Activated CD4-positive, alpha-beta memory T cell treated with anti-CD3 and anti-CD28 coated beads for 36 hours (primary cell): ENCODE results near the gene TXNL1. TPM values are rescaled to one million over a fixed set of nuclear protein-coding genes. Genes with fewer than 3 reads are reported as not detected.
A peak's percentile ranks its signal among the peaks of the same experiment; 100 is the strongest.

Experiments
- CTCF ChIA-PET: fragments of 350-600 bp; sonication (Branson Sonifier 250); formaldehyde crosslinking; loops from one replicate; lab custom pipeline; 2021; ENCODE audit warnings: antibody characterized with exemption, inconsistent platforms; lab: Charles Lee
- POLR2A ChIA-PET: fragments of 350-600 bp; sonication (Branson Sonifier 250); formaldehyde crosslinking; loops from one replicate; lab custom pipeline; 2021; ENCODE audit warnings: antibody characterized with exemption; lab: Charles Lee
- DNase-seq: peaks from one replicate; pipeline ENCODE4 v3.0.0-alpha.2; 2020
- H3K27ac Mint-ChIP-seq: one replicate; pipeline ENCODE4 v1.8.0; 2021; ENCODE audit warnings: mixed read lengths
- H3K27me3 Mint-ChIP-seq: one replicate; pipeline ENCODE4 v1.8.0; 2021; ENCODE audit warnings: mixed read lengths
- H3K36me3 Mint-ChIP-seq: one replicate; pipeline ENCODE4 v1.8.0; 2021; ENCODE audit warnings: mixed read lengths
- H3K4me1 Mint-ChIP-seq: one replicate; pipeline ENCODE4 v1.8.0; 2021; ENCODE audit warnings: low read depth, mixed read lengths
- H3K4me3 Mint-ChIP-seq: one replicate; pipeline ENCODE4 v1.8.0; 2021; ENCODE audit warnings: mild to moderate bottlenecking, mixed read lengths
- H3K9me3 Mint-ChIP-seq: one replicate; pipeline ENCODE4 v1.8.0; 2021; ENCODE audit warnings: mixed read lengths
- intact Hi-C: fragments of 100-400 bp; cut with micrococcal nuclease; formaldehyde crosslinking; loops from one replicate; pipeline ENCODE4 v1.15.1; 2023
- total RNA-seq, 2 experiments: library from RNA; stranded (reverse); gene quantifications; one replicate each; pipeline ENCODE4 v1.2.3, GENCODE V29; 2021

Gene TXNL1
- total RNA-seq, 2 experiments from 2014 or later, result 68.7 to 68.9 TPM

DNA sequence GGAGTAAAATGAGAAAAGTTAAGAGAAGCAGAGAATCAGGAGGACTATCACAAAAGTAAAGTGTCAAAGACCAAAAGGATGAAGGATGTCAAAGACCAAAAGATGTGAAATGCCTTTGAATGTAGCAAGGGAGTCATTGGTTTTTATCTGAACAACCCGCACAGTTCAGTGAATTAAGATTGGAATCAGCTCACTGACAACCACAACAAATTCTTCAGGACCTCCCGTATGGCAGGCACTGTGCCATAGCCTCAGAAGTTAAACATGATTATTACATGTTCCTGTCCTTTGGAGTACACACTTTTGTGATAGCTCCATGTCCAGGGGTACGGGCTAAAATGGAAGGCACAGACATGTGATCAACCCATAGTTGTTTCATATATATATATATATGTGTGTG lies 5.0 kb upstream of the TXNL1 start:
- intact Hi-C loops, result no loop called here
- Mint-ChIP-seq H3K4me1 (peaks cover 18% of the 10 kb centered on the region), H3K4me3 (no peak overlapping the region), H3K9me3 (no peaks in the 10 kb centered on the region), H3K27me3 (no peaks in the 10 kb centered on the region), H3K27ac (no peak overlapping the region), H3K36me3 (peaks cover 4% of the 10 kb centered on the region)
- POLR2A ChIA-PET, result no interaction called here
- CTCF ChIA-PET, result no interaction called here
- DNase-seq, result no peak

GRCh38 chr18:56641714-56642337 lies 3.4 kb upstream of the TXNL1 start:
- H3K4me3 Mint-ChIP-seq, result no peak overlapping the region
- POLR2A ChIA-PET, result no interaction called here
- H3K27me3 Mint-ChIP-seq, result no peaks in the 10 kb centered on the region
- CTCF ChIA-PET, result interaction anchor here (0.6 to 2.2 kb wide), 4 partner anchors 9 to 123 kb away, joined by 3 to 10 read pairs (median 4); partner anchors contain the start of gene WDR7
- peaks cover 5% of the 10 kb centered on the region for H3K36me3 Mint-ChIP-seq
- intact Hi-C loops, result no loop called here
- no peak for DNase-seq
- peaks cover 18% of the 10 kb centered on the region for H3K4me1 Mint-ChIP-seq
- no peak overlapping the region for H3K27ac Mint-ChIP-seq
- no peaks in the 10 kb centered on the region for H3K9me3 Mint-ChIP-seq

GRCh38 chr18:56639571-56639970 lies 1.2 kb upstream of the TXNL1 start:
- no peak for DNase-seq
- H3K36me3 Mint-ChIP-seq, result peaks cover 9% of the 10 kb centered on the region
- H3K27ac Mint-ChIP-seq, result peak overlapping the region; percentile 94
- no peaks in the 10 kb centered on the region for H3K9me3 Mint-ChIP-seq
- H3K4me3 Mint-ChIP-seq, result peak overlapping the region; percentile 99
- H3K4me1 Mint-ChIP-seq, result peaks cover 38% of the 10 kb centered on the region
- intact Hi-C loops, result loop anchor here (5.0 kb wide), 1 partner anchor 983 kb away; the partner anchor contains the start of gene NARS1
- ChIA-PET CTCF (interaction anchor here (1.3 to 2.8 kb wide), 2 partner anchors 11 to 63 kb away, joined by 4 to 15 read pairs; partner anchors contain the start of gene WDR7), POLR2A (interaction anchor here (2.9 kb wide), 1 partner anchor 11 kb away, joined by 32 read pairs; the partner anchor contains the start of gene WDR7)
- H3K27me3 Mint-ChIP-seq, result no peaks in the 10 kb centered on the region

DNA sequence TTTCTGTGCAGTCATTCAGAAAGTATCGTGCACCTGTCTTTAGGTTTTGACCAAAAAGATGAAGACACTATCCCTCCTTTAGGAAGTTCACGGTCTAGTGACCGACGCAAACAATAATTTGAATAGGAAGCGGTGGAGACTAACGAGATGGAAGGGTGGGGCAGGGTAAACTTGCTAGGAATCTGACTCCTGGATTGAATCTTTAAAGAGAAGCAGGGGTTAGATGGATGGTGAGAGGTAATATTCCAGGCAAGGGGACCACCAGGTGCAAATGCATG lies 651 bp upstream of the TXNL1 start:
- peak overlapping the region; percentile 94 for H3K27ac Mint-ChIP-seq
- ChIA-PET CTCF (interaction anchor here (1.5 to 2.8 kb wide), 2 partner anchors 12 to 14 kb away, joined by 3 to 15 read pairs; partner anchors contain the start of gene WDR7), POLR2A (interaction anchor here (2.9 kb wide), 1 partner anchor 12 kb away, joined by 32 read pairs; the partner anchor contains the start of gene WDR7)
- DNase-seq, result no peak
- peaks cover 13% of the 10 kb centered on the region for H3K36me3 Mint-ChIP-seq
- no peaks in the 10 kb centered on the region for H3K9me3 Mint-ChIP-seq
- H3K4me3 Mint-ChIP-seq, result peak overlapping the region; percentile 99
- no peaks in the 10 kb centered on the region for H3K27me3 Mint-ChIP-seq
- intact Hi-C loops, result loop anchor here (5.0 kb wide), 1 partner anchor 983 kb away; the partner anchor contains the start of gene NARS1
- peaks cover 42% of the 10 kb centered on the region for H3K4me1 Mint-ChIP-seq

DNA sequence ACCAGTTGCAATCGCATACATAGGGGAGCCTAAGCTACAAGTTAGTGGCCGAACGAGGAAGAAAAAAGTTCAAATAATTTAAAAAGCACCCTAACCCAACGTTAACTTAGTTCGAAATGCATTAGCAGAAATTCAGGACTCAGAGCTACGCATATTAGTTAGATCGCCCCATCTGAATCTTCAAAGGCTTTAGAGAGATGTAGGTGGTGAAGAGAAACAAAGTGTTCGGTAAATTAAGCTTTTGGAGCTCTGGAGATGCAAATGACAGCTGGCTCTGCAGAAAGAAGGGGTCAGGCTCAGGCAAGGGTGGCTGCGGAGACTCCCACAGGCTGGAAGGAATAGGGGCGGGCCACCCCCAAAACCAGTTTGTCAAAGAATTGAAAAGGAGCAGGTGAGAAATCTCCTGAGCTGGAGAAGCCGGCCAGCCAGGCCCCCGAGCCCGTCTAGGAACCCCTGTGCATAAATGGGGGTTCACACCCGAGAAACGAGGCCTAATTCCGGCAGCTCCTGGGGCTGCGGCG lies 621 bp downstream of the TXNL1 start:
- H3K4me3 Mint-ChIP-seq, result peak overlapping the region; percentile 99
- H3K9me3 Mint-ChIP-seq, result no peaks in the 10 kb centered on the region
- DNase-seq, result no peak
- no peaks in the 10 kb centered on the region for H3K27me3 Mint-ChIP-seq
- peaks cover 20% of the 10 kb centered on the region for H3K36me3 Mint-ChIP-seq
- ChIA-PET POLR2A (interaction anchor here (2.9 kb wide), 1 partner anchor 13 kb away, joined by 32 read pairs; the partner anchor contains the start of gene WDR7), CTCF (interaction anchor here (1.4 to 2.8 kb wide), 3 partner anchors 13 to 72 kb away, joined by 3 to 15 read pairs (median 8); partner anchors contain the start of gene WDR7)
- H3K4me1 Mint-ChIP-seq, result peaks cover 47% of the 10 kb centered on the region
- intact Hi-C loops, result loop anchor here (1.0 to 5.0 kb wide), 3 partner anchors 14 to 985 kb away; partner anchors contain the start of genes NARS1 and WDR7
- peak overlapping the region; percentile 94 for H3K27ac Mint-ChIP-seq

DNA sequence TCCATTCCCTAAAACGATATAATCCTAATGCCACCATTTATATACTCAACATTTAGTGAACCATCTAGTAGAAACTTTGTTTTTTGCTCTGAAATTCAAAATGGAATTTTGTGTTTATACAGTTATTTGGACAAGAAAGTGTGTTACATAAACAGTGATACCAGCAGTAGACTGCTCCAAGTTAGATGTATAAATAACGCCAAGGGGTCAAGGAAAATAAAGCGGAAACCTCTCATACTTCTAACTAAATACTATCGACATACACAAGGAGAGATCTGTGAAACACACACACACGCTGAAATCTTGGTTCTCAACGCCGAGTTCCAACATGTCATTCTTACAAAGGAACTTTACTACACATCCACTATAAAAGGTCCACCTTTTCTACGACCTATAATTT lies 1.2 kb downstream of the TXNL1 start:
- Mint-ChIP-seq H3K4me1 (peaks cover 52% of the 10 kb centered on the region), H3K4me3 (peak overlapping the region; percentile 99), H3K27ac (peak overlapping the region; percentile 94), H3K27me3 (no peaks in the 10 kb centered on the region), H3K9me3 (no peaks in the 10 kb centered on the region), H3K36me3 (peaks cover 24% of the 10 kb centered on the region)
- DNase-seq, result no peak
- POLR2A ChIA-PET, result interaction anchor here (2.9 kb wide), 1 partner anchor 14 kb away, joined by 32 read pairs; the partner anchor contains the start of gene WDR7
- CTCF ChIA-PET, result interaction anchor here (1.4 to 2.8 kb wide), 2 partner anchors 14 to 72 kb away, joined by 8 to 15 read pairs; partner anchors contain the start of gene WDR7
- intact Hi-C loops, result loop anchor here (5.0 kb wide), 1 partner anchor 985 kb away; the partner anchor contains the start of gene NARS1

DNA sequence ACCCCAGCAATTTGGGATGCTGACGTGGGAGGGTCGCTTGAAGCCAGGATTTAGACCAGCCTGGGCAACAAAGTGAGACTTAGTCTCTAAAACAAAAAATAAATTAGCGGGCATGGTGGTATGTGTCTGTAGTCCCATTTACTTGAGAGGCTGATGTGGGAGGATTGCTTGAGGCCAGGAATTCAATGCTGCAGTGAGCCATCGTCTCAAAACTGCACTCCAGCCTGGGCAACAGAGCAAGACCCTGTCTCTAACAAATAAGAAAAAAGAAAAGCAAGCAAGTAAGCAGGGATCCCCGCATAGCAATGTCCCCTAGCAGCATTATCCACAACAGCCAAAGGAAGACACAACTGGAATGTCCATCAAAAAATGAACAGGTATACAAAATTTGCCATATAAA lies 3.4 kb downstream of the TXNL1 start:
- DNase-seq, result no peak
- Mint-ChIP-seq H3K36me3 (peaks cover 33% of the 10 kb centered on the region), H3K4me1 (peaks cover 67% of the 10 kb centered on the region), H3K27me3 (no peaks in the 10 kb centered on the region), H3K9me3 (no peaks in the 10 kb centered on the region), H3K27ac (no peak overlapping the region), H3K4me3 (no peak overlapping the region)
- intact Hi-C loops, result loop anchor here (5.0 kb wide), 1 partner anchor 987 kb away; the partner anchor contains the start of gene NARS1
- ChIA-PET CTCF (no interaction called here), POLR2A (no interaction called here)

DNA sequence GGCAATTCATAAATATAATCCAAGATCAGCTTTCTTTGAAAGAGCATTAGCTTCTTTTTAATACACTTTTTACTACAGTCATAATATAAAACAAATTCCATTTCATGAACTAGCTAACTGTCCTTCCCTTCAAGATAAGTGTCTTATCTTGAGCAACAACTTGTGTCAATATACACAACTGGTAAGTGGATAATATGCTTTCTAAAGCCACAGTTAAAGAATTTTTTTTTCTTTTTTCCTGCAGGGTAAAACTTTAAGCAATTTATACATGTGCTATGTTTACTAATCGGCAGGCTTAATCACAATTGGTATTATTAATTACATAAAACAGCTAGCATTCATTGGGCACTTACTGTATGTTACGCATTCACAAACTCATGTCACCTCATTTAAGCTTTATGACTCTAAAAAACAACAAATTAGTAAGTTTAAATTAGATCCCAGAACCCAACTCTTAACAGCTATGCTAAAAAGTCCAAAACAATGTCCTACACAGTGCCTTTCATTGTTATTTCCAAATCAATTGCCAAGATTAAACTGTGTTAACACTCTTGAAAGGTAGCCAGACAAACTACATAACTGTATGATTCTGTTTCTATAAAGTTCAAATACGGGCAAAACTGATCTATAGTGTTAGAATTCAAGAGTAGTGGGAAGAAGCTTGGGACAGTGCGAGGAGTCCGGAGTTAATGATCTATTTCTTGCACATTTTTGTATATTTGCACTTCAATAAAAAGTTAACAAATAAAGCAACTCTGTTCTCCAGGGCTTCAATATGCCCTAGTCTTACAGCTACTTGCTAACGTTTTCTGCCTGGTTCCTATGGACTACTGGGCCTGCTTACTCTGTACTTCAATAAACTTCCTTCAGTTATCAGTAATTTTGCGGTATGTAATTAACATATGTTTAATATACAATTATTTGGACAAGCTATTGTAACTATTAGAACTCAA lies 6.0 kb downstream of the TXNL1 start:
- Mint-ChIP-seq H3K27ac (no peak overlapping the region), H3K4me3 (no peak overlapping the region), H3K36me3 (peaks cover 30% of the 10 kb centered on the region), H3K27me3 (no peaks in the 10 kb centered on the region), H3K4me1 (peaks cover 77% of the 10 kb centered on the region), H3K9me3 (no peaks in the 10 kb centered on the region)
- ChIA-PET CTCF (interaction anchor here (1.1 kb wide), 1 partner anchor 10 kb away, joined by 3 read pairs; no protein-coding TSS in a partner anchor), POLR2A (no interaction called here)
- intact Hi-C loops, result no loop called here
- DNase-seq, result no peak

DNA sequence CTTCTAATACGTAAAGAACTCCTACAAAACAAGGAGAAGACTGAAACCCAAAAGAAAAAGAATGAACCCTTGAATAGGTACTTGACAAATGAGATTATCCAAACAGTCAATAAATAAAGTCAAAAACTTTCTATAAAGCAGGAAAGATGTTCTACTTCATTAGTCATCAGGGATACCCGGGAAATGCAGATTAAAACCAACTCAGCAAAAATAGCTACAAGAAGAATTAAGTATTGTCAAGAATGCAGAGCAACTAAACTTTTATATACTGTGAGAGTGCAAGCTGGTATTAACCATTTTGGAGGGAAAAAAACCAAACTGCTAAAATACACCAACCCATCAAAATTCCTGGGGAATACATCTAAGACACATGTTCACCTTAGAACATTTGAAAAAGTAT lies 10.4 kb downstream of the TXNL1 start:
- Mint-ChIP-seq H3K4me3 (no peak overlapping the region), H3K9me3 (no peaks in the 10 kb centered on the region), H3K27ac (no peak overlapping the region), H3K27me3 (no peaks in the 10 kb centered on the region), H3K36me3 (peaks cover 23% of the 10 kb centered on the region), H3K4me1 (peaks cover 50% of the 10 kb centered on the region)
- no peak for DNase-seq
- intact Hi-C loops, result no loop called here
- POLR2A ChIA-PET, result no interaction called here
- CTCF ChIA-PET, result no interaction called here

GRCh38 chr18:56615738-56616520 lies 22.5 kb downstream of the TXNL1 start:
- no peak overlapping the region for H3K4me3 Mint-ChIP-seq
- H3K27ac Mint-ChIP-seq, result no peak overlapping the region
- ChIA-PET POLR2A (no interaction called here), CTCF (interaction anchor here (0.6 kb wide), 1 partner anchor 15 kb away, joined by 3 read pairs; no protein-coding TSS in a partner anchor)
- no peaks in the 10 kb centered on the region for H3K27me3 Mint-ChIP-seq
- no peaks in the 10 kb centered on the region for H3K9me3 Mint-ChIP-seq
- peaks cover 44% of the 10 kb centered on the region for H3K36me3 Mint-ChIP-seq
- intact Hi-C loops, result no loop called here
- DNase-seq, result no peak
- H3K4me1 Mint-ChIP-seq, result no peaks in the 10 kb centered on the region

- no peak for DNase-seq
- Mint-ChIP-seq H3K27me3 (no peaks in the 10 kb centered on the region), H3K27ac (no peak overlapping the region), H3K9me3 (no peaks in the 10 kb centered on the region), H3K4me1 (no peaks in the 10 kb centered on the region), H3K36me3 (peaks cover 41% of the 10 kb centered on the region), H3K4me3 (no peak overlapping the region)
- POLR2A ChIA-PET, result no interaction called here
- intact Hi-C loops, result no loop called here
- CTCF ChIA-PET, result no interaction called here
Measured at GRCh38 chr18:56606618-56607017, 31.8 kb downstream of the TXNL1 start.
